Measurements from ENCODE around the gene TSPAN3.
A peak's percentile ranks its signal among the peaks of the same experiment; 100 is the strongest.

GRCh38 chr15:77004189-77004588, 66.7 kb downstream of the TSPAN3 start:
- TF ChIP-seq, protein P1, sequence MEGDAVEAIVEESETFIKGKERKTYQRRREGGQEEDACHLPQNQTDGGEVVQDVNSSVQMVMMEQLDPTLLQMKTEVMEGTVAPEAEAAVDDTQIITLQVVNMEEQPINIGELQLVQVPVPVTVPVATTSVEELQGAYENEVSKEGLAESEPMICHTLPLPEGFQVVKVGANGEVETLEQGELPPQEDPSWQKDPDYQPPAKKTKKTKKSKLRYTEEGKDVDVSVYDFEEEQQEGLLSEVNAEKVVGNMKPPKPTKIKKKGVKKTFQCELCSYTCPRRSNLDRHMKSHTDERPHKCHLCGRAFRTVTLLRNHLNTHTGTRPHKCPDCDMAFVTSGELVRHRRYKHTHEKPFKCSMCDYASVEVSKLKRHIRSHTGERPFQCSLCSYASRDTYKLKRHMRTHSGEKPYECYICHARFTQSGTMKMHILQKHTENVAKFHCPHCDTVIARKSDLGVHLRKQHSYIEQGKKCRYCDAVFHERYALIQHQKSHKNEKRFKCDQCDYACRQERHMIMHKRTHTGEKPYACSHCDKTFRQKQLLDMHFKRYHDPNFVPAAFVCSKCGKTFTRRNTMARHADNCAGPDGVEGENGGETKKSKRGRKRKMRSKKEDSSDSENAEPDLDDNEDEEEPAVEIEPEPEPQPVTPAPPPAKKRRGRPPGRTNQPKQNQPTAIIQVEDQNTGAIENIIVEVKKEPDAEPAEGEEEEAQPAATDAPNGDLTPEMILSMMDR (IDR thresholded peaks at IDR 0.05; ENCODE audit: low read depth, low read length, missing input control), result no peak
- TF ChIP-seq TAF1 (conservative IDR thresholded peaks at IDR 0.05) (no peak), SP1 (IDR thresholded peaks at IDR 0.05) (no peak), YY1 (IDR thresholded peaks at IDR 0.05) (no peak), EGR1 (IDR thresholded peaks at IDR 0.05; ENCODE audit: low read depth in 2 of 2) (peak in 1 of 2 donors; percentile 25)

Data from liver (tissue), 3 donors.